WERI-Rb-1 (cell line): ENCODE data around the gene UROS.

ENCODE experiments used
- DNase-seq: peaks from one replicate; pipeline ENCODE4 v3.0.0-alpha.2; 2020
- H3K27ac ChIP-seq: fragments of 250-450 bp; sonication (Bioruptor Pico); 2 replicates; pipeline ENCODE4 v1.5.1; 2020; ENCODE audit warnings: mild to moderate bottlenecking, moderate library complexity
- H3K27me3 ChIP-seq: fragments of 250-450 bp; sonication (Bioruptor Pico); 2 replicates; pipeline ENCODE4 v1.5.1; 2021; ENCODE audit warnings: mild to moderate bottlenecking, low read depth, moderate library complexity; ENCODE audit not compliant: insufficient read depth, severe bottlenecking
- H3K36me3 ChIP-seq: fragments of 250-450 bp; sonication (Bioruptor Pico); 2 replicates; pipeline ENCODE4 v1.5.1; 2020; ENCODE audit warnings: mild to moderate bottlenecking, moderate library complexity
- H3K4me3 ChIP-seq: 2 replicates; pipeline ENCODE4 v1.5.1; 2011; ENCODE audit warnings: low read depth, mild to moderate bottlenecking, control low read depth, low read length
- H3K9me3 ChIP-seq: fragments of 250-450 bp; sonication (Bioruptor Pico); 2 replicates; pipeline ENCODE4 v1.5.1; 2021; ENCODE audit warnings: mild to moderate bottlenecking, moderate library complexity; ENCODE audit not compliant: severe bottlenecking
- TF ChIP-seq, protein P1 (sequence below): IDR thresholded peaks from 2 replicates; pipeline ENCODE4 v1.5.1; 2011; ENCODE audit warnings: low read depth, mild to moderate bottlenecking, control low read depth, inconsistent platforms, low read length

Gene UROS

DNA sequence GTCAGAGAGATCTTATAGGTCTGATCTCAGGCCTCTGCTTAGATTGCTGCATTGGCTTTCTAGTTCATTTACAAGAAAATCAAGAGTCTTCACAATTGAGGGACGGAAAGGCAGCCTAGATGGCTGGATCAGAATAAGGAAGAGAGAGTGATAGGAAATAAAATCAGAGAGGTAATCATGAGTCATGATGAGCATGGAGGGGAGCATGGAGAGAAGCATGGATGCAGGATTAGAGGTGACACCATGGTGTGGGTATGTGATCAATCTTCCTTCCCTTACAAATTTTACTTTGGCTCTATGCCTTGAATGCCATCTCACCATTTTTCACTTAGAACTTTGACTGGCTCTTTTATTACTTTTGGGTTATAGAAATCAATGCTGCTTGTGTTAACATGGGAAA, 1.7 kb upstream of the UROS start:
- H3K4me3 ChIP-seq, result peak overlapping the region; percentile 95; the same call in 1 of the 2 replicates
- TF ChIP-seq, protein P1, sequence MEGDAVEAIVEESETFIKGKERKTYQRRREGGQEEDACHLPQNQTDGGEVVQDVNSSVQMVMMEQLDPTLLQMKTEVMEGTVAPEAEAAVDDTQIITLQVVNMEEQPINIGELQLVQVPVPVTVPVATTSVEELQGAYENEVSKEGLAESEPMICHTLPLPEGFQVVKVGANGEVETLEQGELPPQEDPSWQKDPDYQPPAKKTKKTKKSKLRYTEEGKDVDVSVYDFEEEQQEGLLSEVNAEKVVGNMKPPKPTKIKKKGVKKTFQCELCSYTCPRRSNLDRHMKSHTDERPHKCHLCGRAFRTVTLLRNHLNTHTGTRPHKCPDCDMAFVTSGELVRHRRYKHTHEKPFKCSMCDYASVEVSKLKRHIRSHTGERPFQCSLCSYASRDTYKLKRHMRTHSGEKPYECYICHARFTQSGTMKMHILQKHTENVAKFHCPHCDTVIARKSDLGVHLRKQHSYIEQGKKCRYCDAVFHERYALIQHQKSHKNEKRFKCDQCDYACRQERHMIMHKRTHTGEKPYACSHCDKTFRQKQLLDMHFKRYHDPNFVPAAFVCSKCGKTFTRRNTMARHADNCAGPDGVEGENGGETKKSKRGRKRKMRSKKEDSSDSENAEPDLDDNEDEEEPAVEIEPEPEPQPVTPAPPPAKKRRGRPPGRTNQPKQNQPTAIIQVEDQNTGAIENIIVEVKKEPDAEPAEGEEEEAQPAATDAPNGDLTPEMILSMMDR, result no peak
- DNase-seq, result no peak
- no peak overlapping the region for H3K27ac ChIP-seq
- no peaks in the 10 kb centered on the region for H3K27me3 ChIP-seq
- H3K9me3 ChIP-seq, result no peaks in the 10 kb centered on the region
- H3K36me3 ChIP-seq, result peaks cover 47% of the 10 kb centered on the region

DNA sequence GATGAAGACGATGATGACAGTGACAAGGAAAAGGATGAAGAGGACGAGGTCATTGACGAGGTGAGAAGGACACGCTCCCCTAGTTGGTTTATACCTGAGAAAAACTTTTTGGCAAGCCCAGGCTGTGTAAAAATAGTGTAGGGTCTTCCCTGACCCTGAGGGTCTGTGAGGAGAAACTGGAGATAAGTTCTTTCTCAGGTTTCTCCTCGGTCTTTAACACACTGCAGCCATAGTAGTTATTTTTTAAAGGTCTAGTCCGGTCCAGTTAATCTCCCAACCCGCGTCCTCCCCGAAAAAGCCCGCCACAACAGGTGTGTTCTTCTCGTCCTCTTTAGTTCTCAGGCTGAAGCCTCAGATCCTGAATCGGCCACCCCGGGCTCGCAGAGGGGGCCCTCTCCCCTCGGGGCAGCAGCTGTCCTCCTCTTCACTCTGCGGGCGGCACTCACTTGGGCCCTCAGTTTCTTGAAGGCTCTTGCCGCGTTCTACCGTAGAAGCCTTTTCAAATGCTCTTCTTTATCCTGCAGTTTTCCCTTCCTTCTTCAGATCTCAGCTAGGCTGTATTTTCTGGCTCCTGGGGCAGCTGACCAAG, 699 bp upstream of the UROS start:
- Histone ChIP-seq H3K27ac (peak overlapping the region; percentile 99), H3K4me3 (peak overlapping the region; percentile 95), H3K27me3 (no peaks in the 10 kb centered on the region), H3K36me3 (peaks cover 38% of the 10 kb centered on the region), H3K9me3 (no peaks in the 10 kb centered on the region)
- TF ChIP-seq, protein P1, result no peak
- DNase-seq, result peak; percentile 12

DNA sequence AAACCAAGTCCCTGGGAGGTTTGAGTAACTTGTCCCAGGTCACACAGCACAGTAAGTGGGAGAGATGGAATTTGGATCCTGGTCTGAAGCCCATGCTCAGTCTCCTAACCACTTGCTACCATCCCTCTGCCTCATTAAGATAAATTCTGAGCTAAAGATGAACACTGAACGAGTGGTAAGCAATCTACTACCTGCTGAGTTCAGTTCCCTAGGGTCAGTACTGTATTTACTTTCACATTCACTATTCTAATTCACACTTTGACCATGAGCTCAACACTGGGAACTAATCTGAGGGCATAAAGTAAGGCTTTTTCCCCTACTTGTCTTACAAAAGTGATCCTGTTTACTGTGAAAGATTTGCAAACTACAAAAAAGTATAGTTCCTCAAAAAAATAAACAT, 2.4 kb downstream of the UROS start:
- H3K9me3 ChIP-seq, result no peaks in the 10 kb centered on the region
- H3K27ac ChIP-seq, result no peak overlapping the region
- H3K27me3 ChIP-seq, result no peaks in the 10 kb centered on the region
- TF ChIP-seq, protein P1, result no peak
- DNase-seq, result no peak
- H3K4me3 ChIP-seq, result no peak overlapping the region
- peaks cover 10% of the 10 kb centered on the region for H3K36me3 ChIP-seq

DNA sequence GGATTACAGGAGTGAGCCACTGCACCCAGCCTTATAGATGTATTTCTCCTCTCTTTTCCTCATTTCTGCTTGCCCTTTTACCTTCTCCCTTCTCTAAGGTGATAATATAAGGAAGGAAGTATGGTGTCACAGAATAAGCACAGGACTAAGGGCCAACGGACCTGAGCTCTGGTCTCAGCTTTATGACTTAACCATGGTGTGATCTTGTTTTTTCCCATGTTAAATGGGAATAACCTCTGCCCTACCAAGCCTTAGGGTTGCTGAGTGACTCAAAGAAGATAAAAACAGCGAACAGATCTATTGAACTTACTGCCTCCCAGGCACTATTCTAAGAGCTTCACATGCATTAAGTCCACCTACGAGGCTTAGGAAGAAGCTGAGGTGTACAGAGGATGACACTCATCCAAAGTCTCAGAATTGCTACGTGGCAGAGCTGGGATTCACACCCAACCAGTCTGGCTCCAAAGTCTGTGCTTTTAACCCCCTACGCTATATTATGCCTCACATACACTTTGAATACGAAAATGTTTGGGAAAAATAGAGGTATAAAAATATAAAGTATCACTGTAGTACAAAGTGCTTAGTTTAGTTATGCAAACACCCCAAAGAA, 5.6 kb downstream of the UROS start:
- no peaks in the 10 kb centered on the region for H3K27me3 ChIP-seq
- TF ChIP-seq, protein P1, result no peak
- no peak for DNase-seq
- H3K36me3 ChIP-seq, result no peaks in the 10 kb centered on the region; the same call in 1 of the 2 replicates
- no peaks in the 10 kb centered on the region for H3K9me3 ChIP-seq
- H3K4me3 ChIP-seq, result no peak overlapping the region
- H3K27ac ChIP-seq, result no peak overlapping the region

DNA sequence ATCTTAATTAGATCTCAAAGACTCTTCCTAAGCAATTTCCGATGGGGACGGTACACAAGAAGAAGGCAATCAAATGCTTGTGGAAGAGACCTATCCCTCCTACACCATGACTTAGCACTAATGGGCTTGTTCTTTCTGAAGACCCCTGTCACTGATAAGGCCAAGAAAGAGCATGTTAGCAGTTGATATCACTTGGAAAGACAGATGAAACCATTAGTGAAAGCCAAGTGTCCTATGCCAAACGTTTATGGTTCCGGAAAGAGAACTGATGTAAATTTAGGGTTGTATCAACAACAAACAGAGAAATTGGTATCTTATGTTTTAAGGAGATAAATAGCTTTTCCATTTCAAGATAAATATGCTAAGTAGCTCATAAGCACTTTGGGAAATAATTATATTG, 6.5 kb downstream of the UROS start:
- H3K9me3 ChIP-seq, result no peaks in the 10 kb centered on the region
- no peaks in the 10 kb centered on the region for H3K27me3 ChIP-seq
- TF ChIP-seq, protein P1, result no peak
- no peak overlapping the region for H3K4me3 ChIP-seq
- no peak overlapping the region for H3K27ac ChIP-seq
- no peak for DNase-seq
- H3K36me3 ChIP-seq, result no peaks in the 10 kb centered on the region; the same call in 1 of the 2 replicates

DNA sequence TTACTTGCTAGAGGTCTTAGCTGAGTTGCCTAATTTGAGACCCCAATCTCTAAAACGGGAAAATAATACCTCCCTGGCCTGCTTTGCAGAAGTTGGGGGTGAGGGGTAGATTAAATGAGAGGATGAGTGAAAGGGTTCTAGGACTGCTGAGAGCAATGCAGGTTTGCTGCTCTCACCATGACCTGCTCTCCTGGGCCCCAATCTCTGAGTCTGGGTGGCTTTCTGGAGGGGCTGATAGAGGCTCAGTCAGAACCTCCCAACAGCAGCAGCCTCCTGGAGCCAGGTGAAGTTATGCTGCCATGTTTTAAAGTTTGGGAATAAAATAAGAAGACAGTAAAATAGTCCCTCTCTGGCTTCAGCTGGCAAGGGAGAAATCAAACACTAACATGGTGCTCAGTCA, 7.3 kb downstream of the UROS start:
- Histone ChIP-seq H3K9me3 (no peaks in the 10 kb centered on the region), H3K36me3 (no peaks in the 10 kb centered on the region; the same call in 1 of the 2 replicates), H3K27me3 (no peaks in the 10 kb centered on the region), H3K4me3 (no peak overlapping the region), H3K27ac (no peak overlapping the region)
- TF ChIP-seq, protein P1, result no peak
- no peak for DNase-seq
